Measurements from ENCODE around the gene LRRC3C.
"Not testable (repeated sequence)": the region's sequence is repeated elsewhere in the genome, so short reads cannot be mapped to it uniquely, and the experiment has no call there.

Gene LRRC3C

DNA sequence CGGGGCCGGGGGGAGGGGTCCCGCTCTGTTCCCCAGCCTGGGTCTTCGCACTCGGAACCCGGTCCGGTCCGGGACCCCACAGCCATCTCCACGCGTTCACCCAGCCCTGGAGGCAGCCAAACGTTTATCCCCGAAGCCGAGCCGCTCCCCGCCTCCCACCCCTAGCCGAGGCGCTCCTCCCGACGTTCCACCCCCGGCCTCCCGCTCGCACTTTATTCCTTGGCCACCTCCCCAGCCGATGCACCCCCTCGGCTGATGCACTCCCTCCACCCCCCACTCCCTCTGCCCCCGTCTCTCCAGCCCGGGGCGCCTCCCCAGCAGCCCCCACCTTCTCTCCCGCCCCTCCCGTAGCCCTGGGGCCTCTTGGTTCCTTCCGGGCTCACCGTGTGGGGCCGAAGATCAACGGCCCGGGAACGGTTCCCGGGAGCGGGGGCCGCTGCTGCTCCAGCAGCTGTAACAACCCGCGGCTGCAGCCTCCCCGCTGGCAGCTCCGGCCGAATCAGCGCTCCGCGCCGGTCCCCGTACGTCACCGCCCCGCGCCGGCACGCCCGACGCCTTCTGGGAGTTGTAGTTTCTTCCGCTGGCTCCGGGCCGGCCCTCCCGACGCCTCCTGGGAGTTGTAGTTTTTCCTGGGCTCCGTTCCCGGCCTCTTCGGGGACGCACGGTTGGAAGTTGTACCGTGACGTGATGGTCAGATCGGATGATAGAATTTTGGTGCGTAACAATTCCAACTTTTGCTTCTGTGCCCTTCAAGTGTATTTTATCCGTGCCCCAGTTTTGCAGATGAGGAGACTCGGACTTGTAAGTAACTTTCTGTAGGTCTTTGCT lies at the start of gene LRRC3C, which contains the start of gene ORMDL3:
Gene LRRC3C (plus strand): TSS at position 632 of the 828 bp plus-strand sequence. CDS start 13,792 bp downstream, outside the sequence.
Gene ORMDL3 (minus strand): TSS at position 501 of the 828 bp plus-strand sequence. CDS start 3,398 bp downstream, outside the sequence.
- DNase-seq (ENCODE audit: low read depth), result peak; percentile 63
- TF ChIP-seq CTCF (IDR thresholded peaks at IDR 0.05; ENCODE audit: control insufficient read depth, insufficient read depth, low read depth, low read length, missing control alignments), result no peak
- H3K4me3 ChIP-seq (ENCODE audit: control insufficient read depth, low read depth, low read length), result peak within 1 kb of the TSS; percentile 86

DNA sequence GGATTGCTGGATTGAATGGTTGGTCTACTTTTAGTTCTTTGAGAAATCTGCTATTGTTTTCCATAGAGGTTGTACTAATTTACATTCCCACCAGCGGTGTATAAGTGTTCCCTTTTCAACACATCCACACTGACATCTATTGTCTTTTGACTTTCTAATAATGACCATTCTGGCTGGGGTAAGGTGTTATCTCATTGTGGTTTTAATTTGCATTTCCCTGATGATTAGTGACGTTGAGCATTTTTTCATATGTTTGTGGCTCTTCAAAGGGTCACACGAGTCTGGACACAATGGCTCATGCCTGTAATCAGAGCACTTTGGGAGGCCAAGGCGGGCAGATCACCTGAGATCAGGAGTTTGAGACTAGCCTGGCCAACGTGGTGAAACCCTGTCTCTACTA lies 41.4 kb upstream of the LRRC3C start:
- DNase-seq (ENCODE audit: low read depth); H3K4me3 ChIP-seq (ENCODE audit: control insufficient read depth, low read depth, low read length): not testable (repeated sequence)

DNA sequence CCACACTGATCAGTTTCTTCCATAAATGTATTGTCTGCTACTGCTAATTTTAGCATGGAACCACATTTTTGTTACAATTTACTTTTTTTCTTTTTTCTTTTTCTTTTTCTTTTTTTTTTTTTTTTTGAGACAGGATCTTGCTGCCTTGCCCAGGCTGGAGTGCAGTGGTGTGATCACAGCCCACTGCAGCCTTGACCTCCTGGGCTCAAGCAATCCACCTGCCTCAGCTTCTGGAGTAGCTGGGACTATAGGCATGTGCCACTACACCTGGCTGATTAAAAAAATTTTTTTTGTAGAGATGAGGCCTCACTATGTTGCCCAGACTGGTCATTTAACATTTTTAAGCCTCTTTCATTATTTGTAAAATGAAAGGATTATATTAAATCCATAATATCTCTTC lies 40.5 kb upstream of the LRRC3C start:
- H3K4me3 ChIP-seq (ENCODE audit: control insufficient read depth, low read depth, low read length), result no peak overlapping the region
- DNase-seq (ENCODE audit: low read depth), result no peak
- no peak for TF ChIP-seq CTCF (IDR thresholded peaks at IDR 0.05; ENCODE audit: control insufficient read depth, insufficient read depth, low read depth, low read length, missing control alignments)

- H3K4me3 ChIP-seq (ENCODE audit: control insufficient read depth, low read depth, low read length), result no peak overlapping the region
- TF ChIP-seq CTCF (IDR thresholded peaks at IDR 0.05; ENCODE audit: control insufficient read depth, insufficient read depth, low read depth, low read length, missing control alignments), result no peak
- no peak for DNase-seq (ENCODE audit: low read depth)
Measured at GRCh38 chr17:39889200-39889599, 38.3 kb upstream of the LRRC3C start.

- H3K4me3 ChIP-seq (ENCODE audit: control insufficient read depth, low read depth, low read length), result no peak overlapping the region
- TF ChIP-seq CTCF (IDR thresholded peaks at IDR 0.05; ENCODE audit: control insufficient read depth, insufficient read depth, low read depth, low read length, missing control alignments), result no peak
- no peak for DNase-seq (ENCODE audit: low read depth)
Measured at GRCh38 chr17:39894681-39895376, 32.7 kb upstream of the LRRC3C start.

DNA sequence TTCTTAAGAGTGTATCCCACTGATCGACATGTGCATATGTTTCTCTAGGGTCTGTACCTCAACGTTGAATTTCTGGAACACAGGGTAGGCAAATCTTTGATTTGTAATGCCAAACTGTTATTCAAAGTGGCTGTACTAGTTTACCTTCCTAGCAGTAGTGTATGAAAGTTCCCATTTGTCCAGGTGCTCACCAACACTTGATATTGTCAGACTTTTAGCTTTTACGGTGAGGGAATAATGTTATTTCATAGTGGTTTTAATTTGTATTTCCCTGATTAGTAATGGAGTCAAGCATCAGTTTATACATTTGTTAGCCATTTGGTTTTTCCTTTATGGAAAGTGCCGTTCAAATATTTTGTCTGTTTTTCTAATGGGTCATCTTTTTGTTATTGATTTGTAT lies 29.4 kb upstream of the LRRC3C start:
- no peak for DNase-seq (ENCODE audit: low read depth)
- no peak for TF ChIP-seq CTCF (IDR thresholded peaks at IDR 0.05; ENCODE audit: control insufficient read depth, insufficient read depth, low read depth, low read length, missing control alignments)
- no peak overlapping the region for H3K4me3 ChIP-seq (ENCODE audit: control insufficient read depth, low read depth, low read length)

GRCh38 chr17:39899215-39899614 lies 28.3 kb upstream of the LRRC3C start:
- no peak for DNase-seq (ENCODE audit: low read depth)
- no peak for TF ChIP-seq CTCF (IDR thresholded peaks at IDR 0.05; ENCODE audit: control insufficient read depth, insufficient read depth, low read depth, low read length, missing control alignments)
- no peak overlapping the region for H3K4me3 ChIP-seq (ENCODE audit: control insufficient read depth, low read depth, low read length)

DNA sequence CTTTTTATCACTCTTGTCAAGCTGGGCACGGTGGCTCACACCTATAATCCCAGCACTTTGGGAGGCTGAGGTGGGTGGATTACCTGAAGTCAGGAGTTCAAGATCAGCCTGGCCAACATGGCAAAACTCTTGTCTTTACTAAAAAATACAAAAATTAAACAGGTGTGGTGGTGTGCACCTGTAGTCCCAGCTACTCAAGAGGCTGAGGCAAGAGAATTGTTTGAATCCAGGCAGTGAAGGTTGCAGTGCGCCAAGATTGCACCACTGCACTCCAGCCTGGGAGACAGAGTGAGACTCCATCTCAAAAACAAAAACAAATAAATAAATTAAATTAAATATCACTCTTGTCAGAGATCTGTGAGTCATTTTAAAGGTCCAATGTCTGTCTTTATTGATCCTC lies 25.5 kb upstream of the LRRC3C start:
- DNase-seq (ENCODE audit: low read depth); H3K4me3 ChIP-seq (ENCODE audit: control insufficient read depth, low read depth, low read length): not testable (repeated sequence)
